Articular chondrocyte of knee joint (primary cell): ENCODE results near the gene PPM1J. TPM values are rescaled to one million over a fixed set of nuclear protein-coding genes. Genes with fewer than 3 reads are reported as not detected.

ENCODE experiments used
- total RNA-seq: library from RNA; depleted of rRNA; stranded (reverse); fragments of >200 nt; gene quantifications from 2 replicates; pipeline ENCODE4 v1.2.3, GENCODE V29; 2012

The PPM1J gene
- total RNA-seq = 0.65 and 0.78 TPM in 2 replicates

GRCh38 chr1:112715264-112716053, at the start of gene PPM1J:
PPM1J (minus strand) TSS chr1:112715332; CDS start chr1:112715301, 31 bp downstream.

GRCh38 chr1:112706505-112707220, 8.5 kb downstream of the PPM1J start, which contains the start of gene RHOC:
RHOC (minus strand) TSS chr1:112707127; CDS start chr1:112703799, 3,328 bp downstream.

GRCh38 chr1:112674440-112674985, 40.6 kb downstream of the PPM1J start, which contains the start of gene MOV10:
MOV10 (plus strand) TSS chr1:112674659; CDS start chr1:112674913, 254 bp downstream.

Other genes with a start within 250 kb of the PPM1J start
- gene WNT2B, start 206.4 kb downstream of the PPM1J start, total RNA-seq = 1.2 and 1.3 TPM in 2 replicates
- 18.3 and 21.6 TPM in 2 replicates for gene ST7L, start 96.2 kb downstream of the PPM1J start, total RNA-seq
- 266 and 317 TPM in 2 replicates for gene CAPZA1, start 95.5 kb downstream of the PPM1J start, total RNA-seq
- 37.6 and 40.5 TPM in 2 replicates for gene MOV10, start 40.7 kb downstream of the PPM1J start, total RNA-seq
- gene RHOC, start 8.2 kb downstream of the PPM1J start, total RNA-seq = 327 and 336 TPM in 2 replicates
- 103 and 132 TPM in 2 replicates for gene SLC16A1, start 240.9 kb upstream of the PPM1J start, total RNA-seq